ENCODE data around the gene ROBO1.

ROBO1 gene

DNA sequence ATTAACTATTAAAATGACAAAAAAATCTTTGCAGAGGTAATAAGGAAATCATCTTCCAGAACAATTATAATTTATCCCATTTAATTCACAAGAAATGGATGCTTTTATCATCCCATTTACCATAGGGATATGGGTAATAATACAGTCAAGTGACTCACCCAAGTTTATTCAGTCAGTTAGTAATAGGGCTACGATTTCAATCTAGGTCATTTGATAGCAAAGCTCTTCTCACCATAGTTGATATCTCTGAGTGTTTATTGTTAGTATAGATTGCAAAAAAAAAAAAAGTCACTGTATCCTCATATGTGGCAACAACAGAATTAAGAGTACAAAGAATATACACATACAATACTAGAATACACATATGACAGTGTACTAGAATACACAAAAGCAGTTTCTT lies 797.1 kb downstream of the ROBO1 start:
- H3K9ac ChIP-seq: no peak overlapping the region
- no peaks in the 10 kb centered on the region for H4K20me1 ChIP-seq (ENCODE audit: insufficient read depth)
- H3K4me2 ChIP-seq: no peak overlapping the region
- H3K4me1 ChIP-seq (ENCODE audit: low read depth, poor library complexity, severe bottlenecking): no peaks in the 10 kb centered on the region
- H2AFZ ChIP-seq (ENCODE audit: low read depth): no peak overlapping the region
- H3K27me3 ChIP-seq (ENCODE audit: insufficient read depth, low read depth): no peaks in the 10 kb centered on the region
- H3K4me3 ChIP-seq (IDR thresholded peaks at IDR 0.05; ENCODE audit: insufficient read depth, low read depth, low read length): no peak overlapping the region
- H3K79me2 ChIP-seq (ENCODE audit: insufficient read depth, low read depth): no peaks in the 10 kb centered on the region; the same call in 1 of the 2 replicates
- H3K36me3 ChIP-seq (ENCODE audit: insufficient read depth): no peaks in the 10 kb centered on the region
- no peak overlapping the region for H3K27ac ChIP-seq
- TF ChIP-seq, protein P1, sequence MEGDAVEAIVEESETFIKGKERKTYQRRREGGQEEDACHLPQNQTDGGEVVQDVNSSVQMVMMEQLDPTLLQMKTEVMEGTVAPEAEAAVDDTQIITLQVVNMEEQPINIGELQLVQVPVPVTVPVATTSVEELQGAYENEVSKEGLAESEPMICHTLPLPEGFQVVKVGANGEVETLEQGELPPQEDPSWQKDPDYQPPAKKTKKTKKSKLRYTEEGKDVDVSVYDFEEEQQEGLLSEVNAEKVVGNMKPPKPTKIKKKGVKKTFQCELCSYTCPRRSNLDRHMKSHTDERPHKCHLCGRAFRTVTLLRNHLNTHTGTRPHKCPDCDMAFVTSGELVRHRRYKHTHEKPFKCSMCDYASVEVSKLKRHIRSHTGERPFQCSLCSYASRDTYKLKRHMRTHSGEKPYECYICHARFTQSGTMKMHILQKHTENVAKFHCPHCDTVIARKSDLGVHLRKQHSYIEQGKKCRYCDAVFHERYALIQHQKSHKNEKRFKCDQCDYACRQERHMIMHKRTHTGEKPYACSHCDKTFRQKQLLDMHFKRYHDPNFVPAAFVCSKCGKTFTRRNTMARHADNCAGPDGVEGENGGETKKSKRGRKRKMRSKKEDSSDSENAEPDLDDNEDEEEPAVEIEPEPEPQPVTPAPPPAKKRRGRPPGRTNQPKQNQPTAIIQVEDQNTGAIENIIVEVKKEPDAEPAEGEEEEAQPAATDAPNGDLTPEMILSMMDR (conservative IDR thresholded peaks at IDR 0.05; ENCODE audit: low read depth, low read length): no peak

DNA sequence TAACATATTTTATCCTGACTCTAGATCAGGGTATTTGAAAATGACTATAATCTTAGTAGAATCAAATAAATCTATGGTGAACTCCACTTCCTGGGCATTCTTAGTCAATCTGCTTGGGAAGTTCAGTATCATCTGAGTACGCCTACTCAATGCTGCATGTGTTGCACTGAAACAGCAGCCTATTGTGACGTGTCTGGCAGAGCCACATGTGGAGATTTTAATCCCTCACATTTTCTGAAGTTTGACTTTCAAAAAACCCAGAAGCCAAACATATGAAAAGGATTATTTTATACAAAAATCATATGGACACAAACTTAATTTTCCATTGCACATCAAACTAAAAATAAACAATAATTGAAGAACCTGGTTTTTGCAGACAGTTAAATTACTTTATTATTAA lies 798.3 kb downstream of the ROBO1 start:
- Histone ChIP-seq H3K27ac (no peak overlapping the region), H3K4me3 (IDR thresholded peaks at IDR 0.05; ENCODE audit: insufficient read depth, low read depth, low read length) (no peak overlapping the region), H3K36me3 (ENCODE audit: insufficient read depth) (no peaks in the 10 kb centered on the region), H3K9ac (no peak overlapping the region), H3K27me3 (ENCODE audit: insufficient read depth, low read depth) (no peaks in the 10 kb centered on the region), H3K4me2 (no peak overlapping the region), H2AFZ (ENCODE audit: low read depth) (no peak overlapping the region), H4K20me1 (ENCODE audit: insufficient read depth) (no peaks in the 10 kb centered on the region), H3K4me1 (ENCODE audit: low read depth, poor library complexity, severe bottlenecking) (no peaks in the 10 kb centered on the region), H3K79me2 (ENCODE audit: insufficient read depth, low read depth) (no peaks in the 10 kb centered on the region; the same call in 1 of the 2 replicates)
- TF ChIP-seq, protein P1 (conservative IDR thresholded peaks at IDR 0.05; ENCODE audit: low read depth, low read length): no peak

DNA sequence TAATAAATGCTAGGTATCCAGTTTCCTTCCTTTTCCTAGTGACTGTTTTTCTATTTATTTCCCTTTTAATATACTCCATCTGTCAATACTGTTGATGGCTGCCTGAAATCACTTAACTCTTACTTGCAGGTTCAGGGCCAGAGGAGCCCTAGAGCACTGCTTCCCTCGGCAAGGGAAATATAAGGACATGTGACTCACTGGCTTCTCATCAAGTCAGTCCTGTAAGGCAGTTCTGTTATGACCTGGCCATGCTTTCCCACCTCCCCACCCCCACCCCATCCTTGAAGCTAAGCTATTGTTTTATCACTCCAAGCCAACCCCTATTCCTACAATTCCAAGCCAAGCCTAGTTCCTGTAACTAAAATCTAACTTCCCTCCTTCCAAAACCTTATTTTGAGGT lies 800.7 kb downstream of the ROBO1 start:
- H3K4me1 ChIP-seq (ENCODE audit: low read depth, poor library complexity, severe bottlenecking): no peaks in the 10 kb centered on the region
- no peaks in the 10 kb centered on the region for H3K79me2 ChIP-seq (ENCODE audit: insufficient read depth, low read depth)

DNA sequence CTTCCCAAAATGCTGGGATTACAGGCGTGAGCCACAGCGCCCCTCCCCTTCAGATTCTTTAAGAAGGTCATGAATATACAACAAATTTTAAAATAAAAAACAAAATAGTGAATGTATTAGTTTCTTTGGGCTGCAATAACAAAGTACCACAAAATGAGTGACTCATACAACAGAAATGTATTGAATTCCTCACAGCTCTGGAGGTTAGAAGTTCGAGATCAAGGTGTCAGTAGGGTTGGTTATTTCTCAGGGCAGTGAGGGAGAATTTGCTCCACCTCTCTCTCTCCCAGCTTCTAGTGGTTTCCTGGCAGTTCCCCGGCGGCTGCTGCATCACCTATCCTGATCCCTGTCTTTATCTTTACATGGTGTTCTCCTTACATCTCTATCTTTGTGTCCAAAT lies 804.0 kb downstream of the ROBO1 start:
- Histone ChIP-seq H3K4me2 (no peak overlapping the region), H3K4me1 (ENCODE audit: low read depth, poor library complexity, severe bottlenecking) (no peaks in the 10 kb centered on the region), H3K27ac (no peak overlapping the region), H4K20me1 (ENCODE audit: insufficient read depth) (no peaks in the 10 kb centered on the region), H2AFZ (ENCODE audit: low read depth) (no peak overlapping the region), H3K27me3 (ENCODE audit: insufficient read depth, low read depth) (no peaks in the 10 kb centered on the region), H3K36me3 (ENCODE audit: insufficient read depth) (no peaks in the 10 kb centered on the region), H3K4me3 (IDR thresholded peaks at IDR 0.05; ENCODE audit: insufficient read depth, low read depth, low read length) (no peak overlapping the region), H3K9ac (no peak overlapping the region), H3K79me2 (ENCODE audit: insufficient read depth, low read depth) (no peaks in the 10 kb centered on the region)
- TF ChIP-seq, protein P1 (conservative IDR thresholded peaks at IDR 0.05; ENCODE audit: low read depth, low read length): no peak

More for the DNA sequence above, 800.7 kb downstream of the ROBO1 start:
- Histone ChIP-seq H3K9ac (no peak overlapping the region), H4K20me1 (ENCODE audit: insufficient read depth) (no peaks in the 10 kb centered on the region), H3K4me3 (IDR thresholded peaks at IDR 0.05; ENCODE audit: insufficient read depth, low read depth, low read length) (no peak overlapping the region), H2AFZ (ENCODE audit: low read depth) (no peak overlapping the region), H3K27me3 (ENCODE audit: insufficient read depth, low read depth) (no peaks in the 10 kb centered on the region), H3K4me2 (no peak overlapping the region), H3K27ac (no peak overlapping the region), H3K36me3 (ENCODE audit: insufficient read depth) (no peaks in the 10 kb centered on the region)
- TF ChIP-seq, protein P1 (conservative IDR thresholded peaks at IDR 0.05; ENCODE audit: low read depth, low read length): no peak
